DND-41 (cell line): ENCODE results near the gene MEIS3.
A peak's percentile ranks its signal among the peaks of the same experiment; 100 is the strongest.
"Not testable (repeated sequence)": the region's sequence is repeated elsewhere in the genome, so short reads cannot be mapped to it uniquely, and the experiment has no call there.

Source experiments
- ATAC-seq: fragments of 200-7000 bp; cut with Tn5 transposase; 3 replicates; pipeline ENCODE4 v1.9.1; 2021; ENCODE audit warnings: low read depth; ENCODE audit not compliant: insufficient read depth
- DNase-seq: peaks from one replicate; pipeline ENCODE4 v3.0.0-alpha.2; 2020
- H2AFZ ChIP-seq: 2 replicates; pipeline ENCODE4 v1.6.0; 2012; ENCODE audit warnings: low read depth, low read length
- H3K27ac ChIP-seq: 2 replicates; pipeline ENCODE4 v1.5.1; 2012; ENCODE audit warnings: low read length, inconsistent platforms
- H3K27me3 ChIP-seq: fragments of 200-600 bp; sonication (generic); 2 replicates; pipeline ENCODE4 v1.6.0; 2012; ENCODE audit warnings: low read length, mild to moderate bottlenecking, inconsistent platforms; ENCODE audit not compliant: insufficient read depth, poor library complexity
- H3K36me3 ChIP-seq: 2 replicates; pipeline ENCODE4 v1.5.1; 2012; ENCODE audit warnings: low read length, inconsistent platforms; ENCODE audit not compliant: insufficient read depth
- H3K4me1 ChIP-seq: 2 replicates; pipeline ENCODE4 v1.5.1; 2012; ENCODE audit warnings: mild to moderate bottlenecking, low read length; ENCODE audit not compliant: insufficient read depth
- H3K4me2 ChIP-seq: 2 replicates; pipeline ENCODE4 v1.6.0; 2012; ENCODE audit warnings: mild to moderate bottlenecking, moderate library complexity, low read length, inconsistent platforms; ENCODE audit not compliant: insufficient read depth
- H3K4me3 ChIP-seq, 2 experiments: fragments of 200-600 bp in 1 of 2; shearing (Covaris generic) in 1 of 2; 2 replicates each; pipeline ENCODE4 v1.5.1; 2012 to 2016; ENCODE audit warnings: inconsistent platforms in 2 of 2, low read length in 2 of 2, mild to moderate bottlenecking in 2 of 2, low read depth in 1 of 2, moderate library complexity in 1 of 2
- H3K79me2 ChIP-seq: 2 replicates; pipeline ENCODE4 v1.6.0; 2012; ENCODE audit warnings: low read length, inconsistent platforms; ENCODE audit not compliant: insufficient read depth
- H3K9ac ChIP-seq: 2 replicates; pipeline ENCODE4 v1.6.0; 2012; ENCODE audit warnings: low read depth, mild to moderate bottlenecking, inconsistent platforms, low read length, moderate library complexity
- H3K9me3 ChIP-seq: 2 replicates; pipeline ENCODE4 v1.5.1; 2012; ENCODE audit warnings: low read length, moderate library complexity, mild to moderate bottlenecking, inconsistent platforms; ENCODE audit not compliant: insufficient read depth, severe bottlenecking
- H4K20me1 ChIP-seq: 2 replicates; pipeline ENCODE4 v1.6.0; 2012; ENCODE audit warnings: low read length; ENCODE audit not compliant: insufficient read depth
- CTCF ChIP-seq: IDR thresholded peaks from 2 replicates; pipeline ENCODE4 v1.5.1; 2012; ENCODE audit warnings: borderline replicate concordance, low read length, moderate library complexity, mild to moderate bottlenecking; ENCODE audit not compliant: poor library complexity, severe bottlenecking; ENCODE audit errors: extremely low read depth
- EZH2 ChIP-seq: IDR thresholded peaks from 3 replicates; pipeline ENCODE4 v1.6.1; 2012; ENCODE audit warnings: borderline replicate concordance, low read depth, mild to moderate bottlenecking, moderate library complexity, low read length, inconsistent platforms; ENCODE audit not compliant: severe bottlenecking

The MEIS3 gene

DNA sequence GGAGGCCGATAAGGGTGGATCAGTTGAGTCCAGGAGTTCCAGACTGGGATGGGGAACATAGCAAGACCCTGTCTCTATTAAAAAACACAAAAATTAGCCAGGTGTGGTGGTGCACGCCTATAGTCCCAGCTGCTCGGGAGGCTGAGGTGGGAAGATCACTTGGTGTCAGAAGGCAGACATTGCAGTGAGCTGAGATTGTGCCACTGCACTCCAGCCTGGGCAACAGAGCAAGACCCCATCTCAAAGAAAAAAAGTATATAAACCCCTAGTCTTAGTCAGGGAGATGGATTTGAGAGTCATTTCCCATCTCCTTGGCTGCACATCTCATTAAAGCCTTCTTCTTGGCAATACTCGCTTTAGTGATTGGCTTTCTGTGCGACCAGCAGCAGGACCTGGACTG lies 35.4 kb downstream of the MEIS3 start:
- not testable (repeated sequence) for H3K9ac ChIP-seq, H3K27ac ChIP-seq, H3K4me2 ChIP-seq, H3K79me2 ChIP-seq, H3K4me3 ChIP-seq, H3K27me3 ChIP-seq, DNase-seq, H3K9me3 ChIP-seq, H3K4me1 ChIP-seq, H2AFZ ChIP-seq
- Histone ChIP-seq H4K20me1 (peaks cover 25% of the 10 kb centered on the region), H3K36me3 (peaks cover 34% of the 10 kb centered on the region)
- 0 out of 3 replicates have a peak, but pooled peaks have one; percentile 20 for ATAC-seq

DNA sequence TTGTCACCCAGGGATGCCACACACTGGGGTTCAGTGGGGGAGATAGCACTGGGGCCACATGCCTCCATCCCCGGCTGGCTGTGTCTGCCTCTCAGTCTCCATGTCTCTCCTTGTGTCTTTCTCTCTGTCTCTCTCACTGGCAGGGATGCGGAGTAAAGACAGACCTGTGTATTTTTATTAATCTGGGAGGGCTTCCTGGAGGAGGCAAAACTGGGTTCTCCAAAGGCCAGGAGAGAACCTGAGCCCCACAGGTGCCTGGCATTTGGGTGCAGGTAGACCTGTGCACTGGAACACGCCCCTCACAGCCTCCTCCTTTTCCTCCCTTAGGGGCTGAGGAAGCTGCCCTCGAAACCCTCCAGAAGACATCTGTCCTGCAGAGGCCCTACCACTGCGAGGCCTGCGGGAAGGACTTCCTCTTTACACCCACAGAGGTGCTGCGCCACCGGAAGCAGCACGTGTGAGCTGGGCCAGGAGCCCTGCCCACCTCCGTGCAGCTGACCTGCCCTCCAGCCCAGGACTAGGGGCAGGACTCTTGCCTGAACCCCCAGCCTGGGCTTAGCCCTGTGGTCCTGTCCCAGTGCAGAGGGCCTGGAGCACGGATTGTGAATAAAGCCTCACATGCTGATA lies 37.6 kb downstream of the MEIS3 start:
- Histone ChIP-seq H3K36me3 (peaks cover 51% of the 10 kb centered on the region), H3K4me2 (no peak overlapping the region), H3K79me2 (no peaks in the 10 kb centered on the region), H4K20me1 (peaks cover 25% of the 10 kb centered on the region), H2AFZ (no peak overlapping the region), H3K9ac (no peak overlapping the region), H3K27ac (no peak overlapping the region), H3K4me1 (no peaks in the 10 kb centered on the region), H3K9me3 (no peaks in the 10 kb centered on the region), H3K27me3 (no peaks in the 10 kb centered on the region), H3K4me3 (no peak overlapping the region)
- no peak for DNase-seq
- TF ChIP-seq CTCF: no peak
- ATAC-seq: no peak

DNA sequence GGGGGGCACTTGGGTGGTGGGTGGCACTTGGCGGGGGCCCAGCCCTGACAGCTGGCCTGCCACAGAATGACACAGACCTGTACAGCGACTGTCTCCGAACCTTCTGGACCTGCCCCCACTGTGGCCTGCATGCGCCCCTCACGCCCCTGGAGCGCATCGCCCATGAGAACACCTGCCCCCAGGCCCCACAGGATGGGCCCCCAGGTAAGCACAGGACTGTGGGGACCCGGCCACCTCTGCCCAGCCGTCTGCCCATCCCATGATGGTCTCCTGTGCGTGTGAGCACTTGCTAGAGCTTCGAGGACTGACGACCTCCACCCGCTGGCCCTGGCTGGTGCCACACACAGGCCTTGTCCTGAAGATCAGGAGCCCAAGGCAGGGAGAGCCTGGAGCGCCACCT lies 38.2 kb downstream of the MEIS3 start:
- Histone ChIP-seq H3K9me3 (no peaks in the 10 kb centered on the region), H3K9ac (no peak overlapping the region), H3K4me1 (no peaks in the 10 kb centered on the region), H3K4me2 (no peak overlapping the region), H3K27ac (no peak overlapping the region), H4K20me1 (peaks cover 25% of the 10 kb centered on the region), H2AFZ (no peak overlapping the region), H3K79me2 (no peaks in the 10 kb centered on the region), H3K27me3 (no peaks in the 10 kb centered on the region), H3K36me3 (peaks cover 58% of the 10 kb centered on the region), H3K4me3 (no peak overlapping the region)
- no peak for TF ChIP-seq CTCF
- no peak for TF ChIP-seq EZH2
- ATAC-seq: no peak
- no peak for DNase-seq

DNA sequence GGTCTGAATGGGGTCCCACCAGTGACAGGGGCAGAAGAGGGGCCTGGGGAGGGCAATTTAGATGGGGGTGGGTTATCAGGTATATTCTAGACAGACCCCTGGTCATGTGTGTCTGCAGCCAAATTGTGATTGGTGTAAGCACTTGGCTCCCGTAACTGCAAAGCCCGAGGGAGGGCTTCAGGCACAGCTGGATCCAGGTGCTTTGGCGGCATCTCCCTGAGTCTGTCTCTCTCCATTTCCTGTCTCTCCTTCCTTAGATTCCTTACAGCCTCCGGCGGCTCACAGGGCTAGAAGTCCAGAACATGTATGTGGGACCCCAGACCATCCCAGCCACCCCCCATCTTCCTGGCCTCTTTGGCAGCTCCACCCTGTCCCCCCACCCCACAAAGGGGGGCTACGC lies 38.8 kb downstream of the MEIS3 start:
- Histone ChIP-seq H3K27me3 (no peaks in the 10 kb centered on the region), H3K36me3 (peaks cover 63% of the 10 kb centered on the region)
- TF ChIP-seq EZH2: no peak

More for the DNA sequence above, 38.8 kb downstream of the MEIS3 start:
- Histone ChIP-seq H2AFZ (no peak overlapping the region), H3K4me1 (no peaks in the 10 kb centered on the region), H3K4me3 (no peak overlapping the region), H3K9me3 (no peaks in the 10 kb centered on the region), H3K79me2 (no peaks in the 10 kb centered on the region), H3K27ac (no peak overlapping the region), H3K9ac (no peak overlapping the region), H3K4me2 (no peak overlapping the region), H4K20me1 (peaks cover 25% of the 10 kb centered on the region)
- ATAC-seq (no peak), DNase-seq (no peak)
